HepG2 (cell line): ENCODE data around the gene GGACT. TPM values are rescaled to one million over a fixed set of nuclear protein-coding genes. Genes with fewer than 3 reads are reported as not detected.

ENCODE experiments used
- ATAC-seq: fragments of 200-7000 bp; cut with Tn5 transposase; 3 replicates; pipeline ENCODE4 v1.9.1; 2020; ENCODE audit warnings: mild to moderate bottlenecking, moderate library complexity
- BruUV-seq: library from RNA; stranded (reverse); fragments of 400-500 nt; replicated peaks from 2 replicates; lab custom pipeline; 2021; lab: Mats Ljungman, UMichigan
- CTCF ChIA-PET: fragments of 300-600 bp; formaldehyde crosslinking; extraction: SDS; loops from one replicate; lab custom pipeline; 2021; ENCODE audit warnings: low total read pairs, inconsistent platforms, low intra/inter-chr PET ratio; lab: Yijun Ruan, JAX
- POLR2A ChIA-PET: fragments of 350-600 bp; sonication (Branson Sonifier 250); formaldehyde crosslinking; loops from one replicate; lab custom pipeline; 2020; ENCODE audit warnings: antibody characterized with exemption, inconsistent platforms; lab: Yijun Ruan, JAX
- DNase-seq: peaks from one replicate; pipeline ENCODE4 v3.0.0-alpha.2; 2015; ENCODE audit warnings: low spot score
- FAIRE-seq: peaks from 3 replicates; lab custom pipeline; 2011; peaks lifted over from hg19 to GRCh38; lab: Jason Lieb, UNC
- H2AFZ ChIP-seq: one replicate; pipeline ENCODE4 v1.6.1; 2011; ENCODE audit warnings: low read length, inconsistent platforms
- H3K27ac ChIP-seq: fragments of 300-600 bp; 3 replicates; pipeline ENCODE4 v1.8.0; 2011; ENCODE audit warnings: mixed run types, mild to moderate bottlenecking, mixed read lengths, low read length, inconsistent platforms; ENCODE audit not compliant: insufficient read depth; ENCODE audit errors: extremely low read length
- H3K27me3 ChIP-seq, 2 experiments: fragments of 200-600 bp in 1 of 2; 2 replicates in 1 of 2; 3 replicates in 1 of 2; pipeline versions ENCODE4 v1.6.0 to v1.8.0; 2011; ENCODE audit warnings: low read length in 2 of 2, mild to moderate bottlenecking in 2 of 2, moderate library complexity in 2 of 2, inconsistent platforms in 1 of 2; ENCODE audit not compliant: insufficient read depth in 2 of 2, control insufficient read depth in 1 of 2
- H3K36me3 ChIP-seq, 2 experiments: fragments of 200-600 bp in 1 of 2; replicated peaks in 1 of 2; 2 replicates in 1 of 2; 3 replicates in 1 of 2; pipeline versions ENCODE4 v1.5.1 to v1.8.0; 2011; ENCODE audit warnings: low read length in 2 of 2, inconsistent platforms in 1 of 2; ENCODE audit not compliant: insufficient read depth in 2 of 2, control insufficient read depth in 1 of 2
- H3K4me1 ChIP-seq: 2 replicates; pipeline ENCODE4 v1.5.1; 2012; ENCODE audit warnings: low read length, inconsistent platforms; ENCODE audit not compliant: insufficient read depth
- H3K4me2 ChIP-seq: 2 replicates; pipeline ENCODE4 v1.6.0; 2011; ENCODE audit warnings: low read depth, low read length, inconsistent platforms
- H3K4me3 ChIP-seq, 3 experiments: fragments of 200-600 bp in 1 of 3; sonication (generic), shearing (Covaris generic) in 1 of 3; replicated peaks in 1 of 3; 2 replicates each; pipeline ENCODE4 v1.5.1; 2011 to 2016; ENCODE audit warnings: low read length in 3 of 3, inconsistent platforms in 2 of 3, low read depth in 2 of 3, mild to moderate bottlenecking in 2 of 3, control low read depth in 1 of 3, mixed read lengths in 1 of 3; ENCODE audit not compliant: insufficient read depth in 1 of 3
- H3K79me2 ChIP-seq: one replicate; pipeline ENCODE4 v1.6.1; 2011; ENCODE audit warnings: low read length, inconsistent platforms; ENCODE audit not compliant: insufficient read depth
- H3K9ac ChIP-seq: 2 replicates; pipeline ENCODE4 v1.6.0; 2011; ENCODE audit warnings: mild to moderate bottlenecking, low read depth, low read length, inconsistent platforms; ENCODE audit not compliant: insufficient read depth
- H3K9me3 ChIP-seq: 2 replicates; pipeline ENCODE4 v1.5.1; 2012; ENCODE audit warnings: mild to moderate bottlenecking, low read length
- H4K20me1 ChIP-seq: 2 replicates; pipeline ENCODE4 v1.6.0; 2011; ENCODE audit warnings: inconsistent platforms, mild to moderate bottlenecking, low read length, moderate library complexity; ENCODE audit not compliant: insufficient read depth
- ZNF550 ChIP-seq: sonication (generic); formaldehyde crosslinking; IDR thresholded peaks from 2 replicates; pipeline ENCODE4 v1.4.0; 2020; ENCODE audit warnings: mild to moderate bottlenecking, missing genetic modification reagents, borderline replicate concordance
- WGBS: methylation state at CpG from one replicate; pipeline ENCODE4 v1.1.6; 2017; ENCODE audit warnings: low lambda C conversion rate; 5-methylcytosine and 5-hydroxymethylcytosine counted together
- in situ Hi-C: cut with HindIII; loops from 2 replicates; pipeline ENCODE4 v1.10.0; 2017; ENCODE audit warnings: low pct_unique_long_range_greater_than_20kb; ENCODE audit not compliant: extremely low pct_ligation_motif_present
- intact Hi-C: fragments of 100-400 bp; cut with micrococcal nuclease; formaldehyde crosslinking; loops from one replicate; pipeline ENCODE4 v1.10.0; 2022; ENCODE audit not compliant: unreplicated experiment
- polyA plus RNA-seq, 8 experiments: library from polyadenylated mRNA; depleted of rRNA in 3 of 8; stranded (reverse) in 7 of 8; unstranded in 1 of 8; fragments of >200 nt; fragmentation: Illumina TruSeq in 4 of 8; extraction: Trizol in 4 of 8; gene quantifications; 2 replicates each; pipeline versions ENCODE4 v1.2.1 to v1.2.3, GENCODE V29; 2011 to 2016; ENCODE audit warnings: low read depth in 4 of 8, missing spikeins in 1 of 8, mixed read lengths in 1 of 8; ENCODE audit not compliant: insufficient read depth in 1 of 8
- total RNA-seq, 5 experiments: library from RNA; depleted of rRNA; stranded (reverse); fragments of >200 nt; fragmentation: Illumina TruSeq; extraction: Trizol; gene quantifications; 2 replicates each; pipeline ENCODE4 v1.2.3, GENCODE V29; 2016; ENCODE audit warnings: low read depth in 1 of 5
- TF ChIP-seq, protein P1 (sequence below): sonication (generic); formaldehyde crosslinking; IDR thresholded peaks from 2 replicates; pipeline ENCODE4 v1.4.0; 2020; ENCODE audit warnings: missing genetic modification reagents
- TF ChIP-seq, protein P2 (sequence below), 2 experiments: IDR thresholded peaks; 2 replicates each; pipeline ENCODE4 v1.6.1; 2011 to 2012; ENCODE audit warnings: low read length in 2 of 2, borderline replicate concordance in 1 of 2, low read depth in 1 of 2, mild to moderate bottlenecking in 1 of 2, moderate library complexity in 1 of 2
- TF ChIP-seq, protein P3 (sequence below): sonication (generic); formaldehyde crosslinking; IDR thresholded peaks from 2 replicates; pipeline ENCODE4 v1.4.0; 2020; ENCODE audit warnings: missing genetic modification reagents, mild to moderate bottlenecking, borderline replicate concordance
- TF ChIP-seq, protein P4 (sequence below): sonication (generic); formaldehyde crosslinking; IDR thresholded peaks from 2 replicates; pipeline ENCODE4 v1.4.0; 2020; ENCODE audit warnings: mild to moderate bottlenecking, missing genetic modification reagents

GGACT gene
- total and polyA plus RNA-seq, 2 of the 13 experiments (the other 11 are each of a cell fraction or from before 2014, with no cell fraction given) = 1.7 to 1.9 TPM

DNA sequence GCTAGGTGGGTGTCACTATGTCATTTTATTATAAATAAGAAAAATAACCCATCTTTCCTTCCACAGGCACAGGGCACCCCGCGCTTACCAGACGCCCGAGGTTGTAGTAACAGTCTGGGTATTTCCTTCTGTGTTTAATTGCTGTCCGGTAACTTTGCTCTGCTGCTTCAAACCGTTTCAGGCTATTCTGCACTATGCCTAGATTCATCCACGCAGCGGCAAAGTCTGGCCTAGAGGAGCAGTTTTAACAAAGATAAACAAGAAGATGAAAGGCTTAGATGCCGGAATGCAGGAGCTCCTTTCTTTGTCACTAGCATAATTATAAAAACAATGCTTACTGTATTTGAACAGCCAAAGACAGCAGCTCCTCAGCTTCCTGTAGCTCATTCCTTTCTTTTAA, 36.9 kb upstream of the GGACT start (continued):
- TF ChIP-seq, protein P1, sequence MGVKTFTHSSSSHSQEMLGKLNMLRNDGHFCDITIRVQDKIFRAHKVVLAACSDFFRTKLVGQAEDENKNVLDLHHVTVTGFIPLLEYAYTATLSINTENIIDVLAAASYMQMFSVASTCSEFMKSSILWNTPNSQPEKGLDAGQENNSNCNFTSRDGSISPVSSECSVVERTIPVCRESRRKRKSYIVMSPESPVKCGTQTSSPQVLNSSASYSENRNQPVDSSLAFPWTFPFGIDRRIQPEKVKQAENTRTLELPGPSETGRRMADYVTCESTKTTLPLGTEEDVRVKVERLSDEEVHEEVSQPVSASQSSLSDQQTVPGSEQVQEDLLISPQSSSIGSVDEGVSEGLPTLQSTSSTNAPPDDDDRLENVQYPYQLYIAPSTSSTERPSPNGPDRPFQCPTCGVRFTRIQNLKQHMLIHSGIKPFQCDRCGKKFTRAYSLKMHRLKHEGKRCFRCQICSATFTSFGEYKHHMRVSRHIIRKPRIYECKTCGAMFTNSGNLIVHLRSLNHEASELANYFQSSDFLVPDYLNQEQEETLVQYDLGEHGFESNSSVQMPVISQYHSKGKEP (CRISPR knock-in tag) = no peak
- no peak for TF ChIP-seq ZNF550 (CRISPR knock-in tag)

DNA sequence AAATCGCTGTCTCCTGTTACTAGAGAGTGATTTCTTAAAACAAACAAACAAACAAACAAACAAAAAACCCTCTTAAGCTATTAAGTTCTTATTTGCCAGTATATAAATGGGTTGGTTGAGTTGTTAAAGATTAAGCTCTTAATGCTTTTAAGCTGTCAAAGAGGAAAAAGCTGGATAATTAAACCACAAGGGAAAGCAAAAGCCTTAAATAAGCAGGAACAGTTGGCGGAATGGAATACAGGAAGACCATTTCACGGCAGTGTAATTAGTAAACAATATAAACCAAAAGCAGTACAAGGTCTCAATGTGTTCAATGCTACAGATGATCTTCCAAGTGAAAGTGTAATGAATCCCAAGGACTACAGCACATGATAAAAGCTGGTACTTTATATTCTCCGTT, 32.2 kb upstream of the GGACT start:
- POLR2A ChIA-PET = no interaction called here
- 94% methylated on average over 4 of the region's 4 CpGs for whole genome bisulfite sequencing
- H3K9me3 ChIP-seq = no peaks in the 10 kb centered on the region
- CTCF ChIA-PET = no interaction called here
- DNase-seq (no peak), ATAC-seq (no peak), FAIRE-seq (no peak)
- no peak overlapping the region for H3K4me2 ChIP-seq
- no peak overlapping the region for H2AFZ ChIP-seq
- no peaks in the 10 kb centered on the region for H3K4me1 ChIP-seq
- H3K4me3 ChIP-seq = no peak overlapping the region
- intact Hi-C loops = no loop called here
- H4K20me1 ChIP-seq = no peaks in the 10 kb centered on the region
- H3K79me2 ChIP-seq = no peaks in the 10 kb centered on the region
- H3K27me3 ChIP-seq = no peaks in the 10 kb centered on the region
- H3K9ac ChIP-seq = no peak overlapping the region
- no peak overlapping the region for H3K27ac ChIP-seq
- BruUV-seq = no TSS peak
- in situ Hi-C loops = no loop called here
- TF ChIP-seq, protein P2, sequence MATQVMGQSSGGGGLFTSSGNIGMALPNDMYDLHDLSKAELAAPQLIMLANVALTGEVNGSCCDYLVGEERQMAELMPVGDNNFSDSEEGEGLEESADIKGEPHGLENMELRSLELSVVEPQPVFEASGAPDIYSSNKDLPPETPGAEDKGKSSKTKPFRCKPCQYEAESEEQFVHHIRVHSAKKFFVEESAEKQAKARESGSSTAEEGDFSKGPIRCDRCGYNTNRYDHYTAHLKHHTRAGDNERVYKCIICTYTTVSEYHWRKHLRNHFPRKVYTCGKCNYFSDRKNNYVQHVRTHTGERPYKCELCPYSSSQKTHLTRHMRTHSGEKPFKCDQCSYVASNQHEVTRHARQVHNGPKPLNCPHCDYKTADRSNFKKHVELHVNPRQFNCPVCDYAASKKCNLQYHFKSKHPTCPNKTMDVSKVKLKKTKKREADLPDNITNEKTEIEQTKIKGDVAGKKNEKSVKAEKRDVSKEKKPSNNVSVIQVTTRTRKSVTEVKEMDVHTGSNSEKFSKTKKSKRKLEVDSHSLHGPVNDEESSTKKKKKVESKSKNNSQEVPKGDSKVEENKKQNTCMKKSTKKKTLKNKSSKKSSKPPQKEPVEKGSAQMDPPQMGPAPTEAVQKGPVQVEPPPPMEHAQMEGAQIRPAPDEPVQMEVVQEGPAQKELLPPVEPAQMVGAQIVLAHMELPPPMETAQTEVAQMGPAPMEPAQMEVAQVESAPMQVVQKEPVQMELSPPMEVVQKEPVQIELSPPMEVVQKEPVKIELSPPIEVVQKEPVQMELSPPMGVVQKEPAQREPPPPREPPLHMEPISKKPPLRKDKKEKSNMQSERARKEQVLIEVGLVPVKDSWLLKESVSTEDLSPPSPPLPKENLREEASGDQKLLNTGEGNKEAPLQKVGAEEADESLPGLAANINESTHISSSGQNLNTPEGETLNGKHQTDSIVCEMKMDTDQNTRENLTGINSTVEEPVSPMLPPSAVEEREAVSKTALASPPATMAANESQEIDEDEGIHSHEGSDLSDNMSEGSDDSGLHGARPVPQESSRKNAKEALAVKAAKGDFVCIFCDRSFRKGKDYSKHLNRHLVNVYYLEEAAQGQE (IDR thresholded peaks at IDR 0.05; ENCODE audit: borderline replicate concordance in 1 of 2, low read depth in 1 of 2, low read length in 2 of 2) = no peak
- TF ChIP-seq, protein P3, sequence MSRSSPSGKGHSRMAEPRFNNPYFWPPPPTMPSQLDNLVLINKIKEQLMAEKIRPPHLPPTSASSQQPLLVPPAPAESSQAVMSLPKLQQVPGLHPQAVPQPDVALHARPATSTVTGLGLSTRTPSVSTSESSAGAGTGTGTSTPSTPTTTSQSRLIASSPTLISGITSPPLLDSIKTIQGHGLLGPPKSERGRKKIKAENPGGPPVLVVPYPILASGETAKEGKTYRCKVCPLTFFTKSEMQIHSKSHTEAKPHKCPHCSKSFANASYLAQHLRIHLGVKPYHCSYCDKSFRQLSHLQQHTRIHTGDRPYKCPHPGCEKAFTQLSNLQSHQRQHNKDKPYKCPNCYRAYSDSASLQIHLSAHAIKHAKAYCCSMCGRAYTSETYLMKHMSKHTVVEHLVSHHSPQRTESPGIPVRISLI (CRISPR knock-in tag) = no peak
- TF ChIP-seq, protein P4, sequence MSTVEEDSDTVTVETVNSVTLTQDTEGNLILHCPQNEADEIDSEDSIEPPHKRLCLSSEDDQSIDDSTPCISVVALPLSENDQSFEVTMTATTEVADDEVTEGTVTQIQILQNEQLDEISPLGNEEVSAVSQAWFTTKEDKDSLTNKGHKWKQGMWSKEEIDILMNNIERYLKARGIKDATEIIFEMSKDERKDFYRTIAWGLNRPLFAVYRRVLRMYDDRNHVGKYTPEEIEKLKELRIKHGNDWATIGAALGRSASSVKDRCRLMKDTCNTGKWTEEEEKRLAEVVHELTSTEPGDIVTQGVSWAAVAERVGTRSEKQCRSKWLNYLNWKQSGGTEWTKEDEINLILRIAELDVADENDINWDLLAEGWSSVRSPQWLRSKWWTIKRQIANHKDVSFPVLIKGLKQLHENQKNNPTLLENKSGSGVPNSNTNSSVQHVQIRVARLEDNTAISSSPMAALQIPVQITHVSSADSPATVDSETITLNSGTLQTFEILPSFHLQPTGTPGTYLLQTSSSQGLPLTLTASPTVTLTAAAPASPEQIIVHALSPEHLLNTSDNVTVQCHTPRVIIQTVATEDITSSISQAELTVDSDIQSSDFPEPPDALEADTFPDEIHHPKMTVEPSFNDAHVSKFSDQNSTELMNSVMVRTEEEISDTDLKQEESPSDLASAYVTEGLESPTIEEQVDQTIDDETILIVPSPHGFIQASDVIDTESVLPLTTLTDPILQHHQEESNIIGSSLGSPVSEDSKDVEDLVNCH (CRISPR knock-in tag) = no peak
- peaks cover 4 to 12% of the 10 kb centered on the region in 2 experiments; a peak in 3 of 5 replicates for H3K36me3 ChIP-seq
